ENCODE results near the gene APLP2. TPM values are rescaled to one million over a fixed set of nuclear protein-coding genes. Genes with fewer than 3 reads are reported as not detected.

APLP2 gene
- total and polyA plus RNA-seq, 9 of the 15 experiments (the other 6 are each of a cell fraction or from before 2014, with no cell fraction given) = 17.4 to 164 (median 118) TPM

DNA sequence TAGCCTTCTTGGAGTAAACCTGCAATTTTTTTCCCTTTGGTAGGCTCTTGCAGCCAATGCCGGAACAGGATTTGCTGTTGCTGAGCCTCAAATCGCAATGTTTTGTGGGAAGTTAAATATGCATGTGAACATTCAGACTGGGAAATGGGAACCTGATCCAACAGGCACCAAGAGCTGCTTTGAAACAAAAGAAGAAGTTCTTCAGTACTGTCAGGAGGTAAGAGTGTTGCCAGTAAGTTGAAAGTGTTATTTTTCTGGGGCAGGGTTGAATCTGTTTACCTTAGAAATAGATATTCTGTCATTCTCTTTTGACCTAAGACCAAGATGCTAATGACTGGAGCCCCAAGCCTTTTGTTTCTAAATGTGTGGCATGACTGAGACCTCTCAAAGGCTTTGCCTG, 39.7 kb downstream of the APLP2 start:
- Histone ChIP-seq H4K20me1 (replicated peaks; ENCODE audit: control insufficient read depth, insufficient read depth, low read length) (peaks cover 4% of the 10 kb centered on the region; the same call in 1 of the 2 replicates), H3K27me3 (ENCODE audit: control insufficient read depth in 2 of 2, insufficient read depth in 2 of 2, low read length in 2 of 2) (no peaks in the 10 kb centered on the region), H3K36me3 (ENCODE audit: control insufficient read depth, insufficient read depth, low read length) (peaks cover 51% of the 10 kb centered on the region), H3K27ac (ENCODE audit: extremely low read depth, low read depth, low read length) (no peak overlapping the region), H3K79me2 (ENCODE audit: control insufficient read depth, insufficient read depth, low read length) (peaks cover 33% of the 10 kb centered on the region), H3K9ac (ENCODE audit: insufficient read depth in 1 of 2, low read depth in 2 of 2, low read length in 2 of 2) (no peak overlapping the region), H2AFZ (ENCODE audit: low read depth, low read length) (no peak overlapping the region), H3K9me3 (replicated peaks; ENCODE audit: control insufficient read depth, insufficient read depth, low read depth, low read length) (no peaks in the 10 kb centered on the region), H3K4me1 (replicated peaks in 1 of 2; ENCODE audit: control insufficient read depth in 2 of 2, insufficient read depth in 2 of 2, low read length in 2 of 2) (no peaks in the 10 kb centered on the region), H3K9me1 (ENCODE audit: control insufficient read depth, insufficient read depth, low read length) (no peaks in the 10 kb centered on the region), H3K4me2 (ENCODE audit: insufficient read depth, low read length) (no peak overlapping the region), H3K4me3 (no peak overlapping the region)
- POLR2A ChIA-PET = interaction anchor here (0.6 kb wide), 1 partner anchor 108 kb away, joined by 3 read pairs; no protein-coding TSS in a partner anchor
- no TSS peak for BruUV-seq (replicated peaks)
- intact Hi-C loops (cut with micrococcal nuclease) = no loop called here
- TF ChIP-seq CEBPB (tag; IDR thresholded peaks at IDR 0.05) (no peak), ZNF232 (CRISPR knock-in tag; IDR thresholded peaks at IDR 0.05) (no peak)
- TF ChIP-seq, protein P1, sequence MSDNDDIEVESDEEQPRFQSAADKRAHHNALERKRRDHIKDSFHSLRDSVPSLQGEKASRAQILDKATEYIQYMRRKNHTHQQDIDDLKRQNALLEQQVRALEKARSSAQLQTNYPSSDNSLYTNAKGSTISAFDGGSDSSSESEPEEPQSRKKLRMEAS (CRISPR knock-in tag; IDR thresholded peaks at IDR 0.05) = no peak
- DNase-seq (ENCODE audit: extremely low read depth in 1 of 4, low spot score in 3 of 4) (no peak), FAIRE-seq (no peak), ATAC-seq (no peak)
- in situ Hi-C loops (cut with MboI) = no loop called here
- 100% methylated on average over 2 of the region's 2 CpGs for WGBS (ENCODE audit: insufficient coverage, low coverage, missing lambda C conversion rate)
- CTCF ChIA-PET (ENCODE audit: low intra/inter-chr PET ratio) = no interaction called here

GRCh38 chr11:130110339-130111108, 40.8 kb downstream of the APLP2 start:
- Histone ChIP-seq H4K20me1 (replicated peaks; ENCODE audit: control insufficient read depth, insufficient read depth, low read length) (peaks cover 4% of the 10 kb centered on the region; the same call in 1 of the 2 replicates), H3K27ac (ENCODE audit: extremely low read depth, low read depth, low read length) (no peak overlapping the region; the same call in 2 of the 3 replicates), H3K79me2 (ENCODE audit: control insufficient read depth, insufficient read depth, low read length) (peaks cover 22% of the 10 kb centered on the region), H3K9me1 (ENCODE audit: control insufficient read depth, insufficient read depth, low read length) (no peaks in the 10 kb centered on the region), H3K4me3 (no peak overlapping the region), H3K9ac (ENCODE audit: insufficient read depth in 1 of 2, low read depth in 2 of 2, low read length in 2 of 2) (no peak overlapping the region), H3K36me3 (ENCODE audit: control insufficient read depth, insufficient read depth, low read length) (peaks cover 60% of the 10 kb centered on the region), H3K4me1 (replicated peaks in 1 of 2; ENCODE audit: control insufficient read depth in 2 of 2, insufficient read depth in 2 of 2, low read length in 2 of 2) (no peaks in the 10 kb centered on the region), H3K4me2 (ENCODE audit: insufficient read depth, low read length) (no peak overlapping the region), H3K9me3 (replicated peaks; ENCODE audit: control insufficient read depth, insufficient read depth, low read depth, low read length) (no peaks in the 10 kb centered on the region), H3K27me3 (ENCODE audit: control insufficient read depth in 2 of 2, insufficient read depth in 2 of 2, low read length in 2 of 2) (no peaks in the 10 kb centered on the region), H2AFZ (ENCODE audit: low read depth, low read length) (no peak overlapping the region)
- in situ Hi-C loops (cut with MboI) = no loop called here
- DNase-seq (ENCODE audit: extremely low read depth in 1 of 4, low spot score in 3 of 4) = no peak
- TF ChIP-seq, protein P2, sequence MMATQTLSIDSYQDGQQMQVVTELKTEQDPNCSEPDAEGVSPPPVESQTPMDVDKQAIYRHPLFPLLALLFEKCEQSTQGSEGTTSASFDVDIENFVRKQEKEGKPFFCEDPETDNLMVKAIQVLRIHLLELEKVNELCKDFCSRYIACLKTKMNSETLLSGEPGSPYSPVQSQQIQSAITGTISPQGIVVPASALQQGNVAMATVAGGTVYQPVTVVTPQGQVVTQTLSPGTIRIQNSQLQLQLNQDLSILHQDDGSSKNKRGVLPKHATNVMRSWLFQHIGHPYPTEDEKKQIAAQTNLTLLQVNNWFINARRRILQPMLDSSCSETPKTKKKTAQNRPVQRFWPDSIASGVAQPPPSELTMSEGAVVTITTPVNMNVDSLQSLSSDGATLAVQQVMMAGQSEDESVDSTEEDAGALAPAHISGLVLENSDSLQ (IDR thresholded peaks at IDR 0.05) = peak; percentile 29; the same call in 1 of the 2 replicates
- TF ChIP-seq KDM5B (IDR thresholded peaks at IDR 0.05; ENCODE audit: insufficient replicate concordance, low read depth, low read length) (no peak), ESRRB (CRISPR knock-in tag; IDR thresholded peaks at IDR 0.05; ENCODE audit: borderline replicate concordance) (no peak)
- intact Hi-C loops (cut with micrococcal nuclease) = no loop called here
- CTCF ChIA-PET (ENCODE audit: low intra/inter-chr PET ratio) = no interaction called here
- no peak for FAIRE-seq
- 83% methylated on average over 7 of the region's 7 CpGs for WGBS (ENCODE audit: insufficient coverage, low coverage, missing lambda C conversion rate)
- POLR2A ChIA-PET = interaction anchor here (0.7 kb wide), 1 partner anchor 39 kb away, joined by 3 read pairs; no protein-coding TSS in a partner anchor
- BruUV-seq (replicated peaks) = no TSS peak
- no peak for ATAC-seq
